Neural progenitor cell (in vitro differentiated cells): ENCODE data around the gene DRC1. TPM values are rescaled to one million over a fixed set of nuclear protein-coding genes. Genes with fewer than 3 reads are reported as not detected.

ENCODE experiments used
- DNase-seq: peaks from one replicate; pipeline ENCODE4 v3.0.0-alpha.2; 2016; ENCODE audit warnings: low spot score
- H2AFZ ChIP-seq: fragments of 200-600 bp; sonication (generic); replicated peaks from 2 replicates; pipeline ENCODE4 v1.6.1; 2016; ENCODE audit warnings: antibody characterized with exemption
- H3F3A ChIP-seq: fragments of 200-600 bp; sonication (generic); 2 replicates; pipeline ENCODE4 v1.6.1; 2016; ENCODE audit warnings: antibody characterized with exemption, low read depth
- H3K27ac ChIP-seq: fragments of 200-600 bp; sonication (generic); 2 replicates; pipeline ENCODE4 v1.5.1; 2016; ENCODE audit warnings: mild to moderate bottlenecking
- H3K27me3 ChIP-seq: fragments of 200-600 bp; sonication (generic); 2 replicates; pipeline ENCODE4 v1.6.1; 2016; ENCODE audit warnings: mild to moderate bottlenecking, moderate library complexity
- H3K36me3 ChIP-seq: fragments of 200-600 bp; sonication (generic); 2 replicates; pipeline ENCODE4 v1.5.1; 2016
- H3K4me1 ChIP-seq: fragments of 200-600 bp; sonication (generic); 2 replicates; pipeline ENCODE4 v1.6.1; 2016; ENCODE audit warnings: mixed run types
- H3K4me2 ChIP-seq: fragments of 200-600 bp; sonication (generic); 2 replicates; pipeline ENCODE4 v1.6.1; 2016
- H3K4me3 ChIP-seq: fragments of 200-600 bp; sonication (generic); 2 replicates; pipeline ENCODE4 v1.5.1; 2016
- H3K79me2 ChIP-seq: fragments of 200-600 bp; sonication (generic); 2 replicates; pipeline ENCODE4 v1.6.1; 2016; ENCODE audit warnings: low read depth
- H3K9ac ChIP-seq: fragments of 200-600 bp; sonication (generic); 2 replicates; pipeline ENCODE4 v1.6.1; 2016
- H3K9me3 ChIP-seq: fragments of 200-600 bp; sonication (generic); 2 replicates; pipeline ENCODE4 v1.5.1; 2016; ENCODE audit warnings: low read depth
- H4K20me1 ChIP-seq: fragments of 200-600 bp; sonication (generic); 2 replicates; pipeline ENCODE4 v1.6.1; 2016; ENCODE audit warnings: low read depth
- H3K27ac Mint-ChIP-seq: 3 replicates; pipeline ENCODE4 v1.8.0; 2021; ENCODE audit warnings: mixed read lengths
- H3K27me3 Mint-ChIP-seq: 2 replicates; pipeline ENCODE4 v1.8.0; 2022; ENCODE audit warnings: low read depth, mild to moderate bottlenecking, inconsistent platforms, moderate library complexity, mixed read lengths; ENCODE audit not compliant: insufficient read depth
- H3K36me3 Mint-ChIP-seq: 3 replicates; pipeline ENCODE4 v1.8.0; 2021; ENCODE audit warnings: mixed read lengths
- H3K4me1 Mint-ChIP-seq: 3 replicates; pipeline ENCODE4 v1.8.0; 2021; ENCODE audit warnings: mixed read lengths
- H3K4me3 Mint-ChIP-seq: 3 replicates; pipeline ENCODE4 v1.8.0; 2021; ENCODE audit warnings: mild to moderate bottlenecking, moderate library complexity, mixed read lengths
- H3K9me3 Mint-ChIP-seq: 3 replicates; pipeline ENCODE4 v1.8.0; 2020; ENCODE audit warnings: mixed read lengths
- CTCF ChIP-seq: fragments of 200-600 bp; sonication (generic); IDR thresholded peaks from 2 replicates; pipeline ENCODE4 v1.5.1; 2017; ENCODE audit warnings: antibody characterized with exemption, mild to moderate bottlenecking
- EZH2 ChIP-seq: fragments of 200-600 bp; sonication (generic); IDR thresholded peaks from 2 replicates; pipeline ENCODE4 v1.6.1; 2017; ENCODE audit warnings: antibody characterized with exemption, mild to moderate bottlenecking, moderate library complexity
- EZH2phosphoT487 ChIP-seq: fragments of 200-600 bp; sonication (generic); IDR thresholded peaks from 2 replicates; pipeline ENCODE4 v1.6.1; 2017; ENCODE audit warnings: antibody characterized with exemption
- total RNA-seq: library from RNA; depleted of rRNA; stranded (reverse); fragments of >200 nt; gene quantifications from 2 replicates; pipeline ENCODE4 v1.2.3, GENCODE V29; 2015; ENCODE audit warnings: low replicate concordance

The DRC1 gene
- total RNA-seq, 1 donor from 2014 or later, result not detected

- Histone ChIP-seq H2AFZ (no peak overlapping the region), H4K20me1 (no peaks in the 10 kb centered on the region), H3K27me3 (no peaks in the 10 kb centered on the region), H3K9ac (no peak overlapping the region), H3K36me3 (no peaks in the 10 kb centered on the region), H3K4me3 (no peak overlapping the region), H3K9me3 (no peaks in the 10 kb centered on the region), H3K79me2 (no peaks in the 10 kb centered on the region), H3F3A (no peaks in the 10 kb centered on the region), H3K4me2 (no peak overlapping the region), H3K27ac (no peak overlapping the region), H3K4me1 (no peaks in the 10 kb centered on the region)
- Mint-ChIP-seq H3K27me3 (peaks cover 14% of the 10 kb centered on the region), H3K9me3 (no peaks in the 10 kb centered on the region), H3K4me3 (no peak overlapping the region), H3K4me1 (peaks cover 2% of the 10 kb centered on the region), H3K27ac (peak overlapping the region; percentile 42), H3K36me3 (peaks cover 6% of the 10 kb centered on the region)
- DNase-seq, result no peak
- no peak for TF ChIP-seq EZH2phosphoT487
- no peak for TF ChIP-seq CTCF
- no peak for TF ChIP-seq EZH2
Measured at GRCh38 chr2:26449278-26450030, 47.7 kb downstream of the DRC1 start.

GRCh38 chr2:26450031-26450635, 48.4 kb downstream of the DRC1 start:
- Mint-ChIP-seq H3K4me3 (no peak overlapping the region), H3K4me1 (peaks cover 2% of the 10 kb centered on the region), H3K9me3 (no peaks in the 10 kb centered on the region), H3K27ac (peak overlapping the region; percentile 40), H3K36me3 (peaks cover 6% of the 10 kb centered on the region), H3K27me3 (peaks cover 14% of the 10 kb centered on the region)
- Histone ChIP-seq H3K79me2 (no peaks in the 10 kb centered on the region), H3K9me3 (no peaks in the 10 kb centered on the region), H3F3A (no peaks in the 10 kb centered on the region), H3K4me3 (no peak overlapping the region), H3K4me1 (peaks cover 1% of the 10 kb centered on the region), H4K20me1 (no peaks in the 10 kb centered on the region), H3K27me3 (no peaks in the 10 kb centered on the region), H3K27ac (no peak overlapping the region), H2AFZ (no peak overlapping the region), H3K36me3 (no peaks in the 10 kb centered on the region), H3K4me2 (no peak overlapping the region), H3K9ac (no peak overlapping the region)
- no peak for DNase-seq
- TF ChIP-seq CTCF (no peak), EZH2phosphoT487 (no peak), EZH2 (no peak)

GRCh38 chr2:26451700-26452099, 50.0 kb downstream of the DRC1 start:
- H3K9me3 Mint-ChIP-seq, result no peaks in the 10 kb centered on the region

More at GRCh38 chr2:26451700-26452099, 50.0 kb downstream of the DRC1 start:
- Histone ChIP-seq H3K4me1 (peaks cover 9% of the 10 kb centered on the region), H3K27ac (no peak overlapping the region), H3K79me2 (no peaks in the 10 kb centered on the region), H3K9me3 (no peaks in the 10 kb centered on the region), H3K27me3 (no peaks in the 10 kb centered on the region), H3F3A (no peaks in the 10 kb centered on the region), H3K9ac (no peak overlapping the region), H3K36me3 (no peaks in the 10 kb centered on the region), H2AFZ (no peak overlapping the region), H4K20me1 (no peaks in the 10 kb centered on the region), H3K4me3 (no peak overlapping the region), H3K4me2 (no peak overlapping the region)
- no peak overlapping the region for H3K4me3 Mint-ChIP-seq
- DNase-seq, result no peak
- H3K27ac Mint-ChIP-seq, result no peak overlapping the region
- H3K27me3 Mint-ChIP-seq, result peaks cover 14% of the 10 kb centered on the region
- peaks cover 3% of the 10 kb centered on the region for H3K36me3 Mint-ChIP-seq
- TF ChIP-seq EZH2phosphoT487 (no peak), EZH2 (no peak), CTCF (no peak)
- peaks cover 16% of the 10 kb centered on the region for H3K4me1 Mint-ChIP-seq
